Neutrophil (primary cell): ENCODE measurements around the gene GALNT12.

Source experiments
- H3K27ac ChIP-seq: fragments of 200-600 bp; sonication (generic); 2 replicates; pipeline ENCODE4 v1.5.1; 2016; ENCODE audit warnings: mild to moderate bottlenecking, moderate library complexity
- H3K27me3 ChIP-seq: fragments of 200-600 bp; sonication (generic); 2 replicates; pipeline ENCODE4 v1.6.0; 2016; ENCODE audit warnings: mild to moderate bottlenecking
- H3K36me3 ChIP-seq: fragments of 200-600 bp; sonication (generic); 2 replicates; pipeline ENCODE4 v1.5.1; 2017
- H3K4me1 ChIP-seq, 2 experiments: fragments of 200-600 bp in 1 of 2; sonication (generic) in 1 of 2; 1 replicate in 1 of 2; 2 replicates in 1 of 2; pipeline versions ENCODE4 v1.5.1 to v1.6.1; 2013 to 2016; ENCODE audit warnings: low read depth in 1 of 2, low read length in 1 of 2, mild to moderate bottlenecking in 1 of 2, moderate library complexity in 1 of 2; ENCODE audit not compliant: control insufficient read depth in 1 of 2, insufficient read depth in 1 of 2
- H3K4me3 ChIP-seq, 2 experiments: fragments of 200-600 bp in 1 of 2; sonication (generic) in 1 of 2; 1 replicate in 1 of 2; 2 replicates in 1 of 2; pipeline ENCODE4 v1.5.1; 2013 to 2016; ENCODE audit warnings: low read depth in 1 of 2, low read length in 1 of 2, mild to moderate bottlenecking in 1 of 2, moderate library complexity in 1 of 2
- H3K9me3 ChIP-seq: fragments of 200-600 bp; sonication (generic); 2 replicates; pipeline ENCODE4 v1.5.1; 2016
- TF ChIP-seq, protein P1 (sequence below): fragments of 200-600 bp; sonication (generic); IDR thresholded peaks from 2 replicates; pipeline ENCODE4 v1.5.1; 2016; ENCODE audit warnings: antibody characterized with exemption

Gene GALNT12

GRCh38 chr9:98851730-98852459 is 44.4 kb downstream of the GALNT12 start:
- TF ChIP-seq, protein P1, sequence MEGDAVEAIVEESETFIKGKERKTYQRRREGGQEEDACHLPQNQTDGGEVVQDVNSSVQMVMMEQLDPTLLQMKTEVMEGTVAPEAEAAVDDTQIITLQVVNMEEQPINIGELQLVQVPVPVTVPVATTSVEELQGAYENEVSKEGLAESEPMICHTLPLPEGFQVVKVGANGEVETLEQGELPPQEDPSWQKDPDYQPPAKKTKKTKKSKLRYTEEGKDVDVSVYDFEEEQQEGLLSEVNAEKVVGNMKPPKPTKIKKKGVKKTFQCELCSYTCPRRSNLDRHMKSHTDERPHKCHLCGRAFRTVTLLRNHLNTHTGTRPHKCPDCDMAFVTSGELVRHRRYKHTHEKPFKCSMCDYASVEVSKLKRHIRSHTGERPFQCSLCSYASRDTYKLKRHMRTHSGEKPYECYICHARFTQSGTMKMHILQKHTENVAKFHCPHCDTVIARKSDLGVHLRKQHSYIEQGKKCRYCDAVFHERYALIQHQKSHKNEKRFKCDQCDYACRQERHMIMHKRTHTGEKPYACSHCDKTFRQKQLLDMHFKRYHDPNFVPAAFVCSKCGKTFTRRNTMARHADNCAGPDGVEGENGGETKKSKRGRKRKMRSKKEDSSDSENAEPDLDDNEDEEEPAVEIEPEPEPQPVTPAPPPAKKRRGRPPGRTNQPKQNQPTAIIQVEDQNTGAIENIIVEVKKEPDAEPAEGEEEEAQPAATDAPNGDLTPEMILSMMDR: no peak
- H3K4me1 ChIP-seq: peaks cover 12 to 17% of the 10 kb centered on the region in 2 experiments
- H3K27ac ChIP-seq: no peak overlapping the region

DNA sequence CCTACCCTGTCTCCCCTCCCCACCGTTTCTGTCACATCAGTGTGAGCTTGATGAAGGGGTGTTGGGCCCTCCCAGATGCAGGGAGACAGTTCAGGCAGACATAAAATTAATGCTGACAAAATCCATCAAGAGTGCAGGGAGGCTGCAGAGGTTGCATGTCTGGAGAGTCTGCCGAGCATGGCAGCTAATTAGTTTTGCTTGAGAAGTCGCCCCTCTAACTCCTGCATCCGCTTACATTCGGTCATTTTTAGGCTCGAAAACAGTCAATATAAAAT is 44.9 kb downstream of the GALNT12 start:
- Histone ChIP-seq H3K36me3 (no peaks in the 10 kb centered on the region), H3K4me3 (no peak overlapping the region), H3K27ac (no peak overlapping the region), H3K4me1 (peaks cover 12 to 17% of the 10 kb centered on the region in 2 experiments), H3K27me3 (peaks cover 16% of the 10 kb centered on the region), H3K9me3 (no peaks in the 10 kb centered on the region)
- TF ChIP-seq, protein P1: no peak

More at GRCh38 chr9:98851730-98852459, 44.4 kb downstream of the GALNT12 start:
- no peak overlapping the region for H3K4me3 ChIP-seq
- no peaks in the 10 kb centered on the region for H3K9me3 ChIP-seq
- H3K36me3 ChIP-seq: no peaks in the 10 kb centered on the region
- peaks cover 11% of the 10 kb centered on the region for H3K27me3 ChIP-seq

GRCh38 chr9:98852961-98853360 is 45.5 kb downstream of the GALNT12 start:
- H3K27ac ChIP-seq: no peak overlapping the region
- H3K36me3 ChIP-seq: no peaks in the 10 kb centered on the region
- H3K4me3 ChIP-seq: no peak overlapping the region
- H3K27me3 ChIP-seq: peaks cover 19% of the 10 kb centered on the region
- peaks cover 12 to 17% of the 10 kb centered on the region in 2 experiments for H3K4me1 ChIP-seq
- no peaks in the 10 kb centered on the region for H3K9me3 ChIP-seq
- TF ChIP-seq, protein P1: no peak

DNA sequence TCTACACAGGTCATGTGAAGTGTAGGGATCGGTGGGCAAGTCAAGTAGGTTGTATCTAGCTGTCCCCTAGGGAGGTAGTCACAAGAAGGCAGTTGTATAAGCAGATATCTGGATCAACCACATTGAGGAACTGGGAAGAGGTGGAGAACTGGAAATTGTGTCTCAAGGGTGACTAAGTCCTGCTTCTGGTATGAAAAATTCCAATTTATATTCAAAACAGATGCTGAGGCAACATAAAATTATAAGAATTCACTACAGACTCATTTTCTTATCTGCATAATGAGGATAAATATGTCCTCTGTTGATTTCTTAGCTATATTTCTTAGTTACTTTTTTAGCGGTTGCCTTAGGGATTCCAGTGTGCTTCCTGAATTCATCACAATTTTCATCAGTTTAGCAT is 46.8 kb downstream of the GALNT12 start:
- H3K27ac ChIP-seq: no peak overlapping the region
- TF ChIP-seq, protein P1: no peak
- H3K36me3 ChIP-seq: no peaks in the 10 kb centered on the region
- H3K27me3 ChIP-seq: peaks cover 19% of the 10 kb centered on the region
- no peaks in the 10 kb centered on the region for H3K9me3 ChIP-seq
- H3K4me1 ChIP-seq: peaks cover 12 to 13% of the 10 kb centered on the region in 2 experiments
- no peak overlapping the region for H3K4me3 ChIP-seq

DNA sequence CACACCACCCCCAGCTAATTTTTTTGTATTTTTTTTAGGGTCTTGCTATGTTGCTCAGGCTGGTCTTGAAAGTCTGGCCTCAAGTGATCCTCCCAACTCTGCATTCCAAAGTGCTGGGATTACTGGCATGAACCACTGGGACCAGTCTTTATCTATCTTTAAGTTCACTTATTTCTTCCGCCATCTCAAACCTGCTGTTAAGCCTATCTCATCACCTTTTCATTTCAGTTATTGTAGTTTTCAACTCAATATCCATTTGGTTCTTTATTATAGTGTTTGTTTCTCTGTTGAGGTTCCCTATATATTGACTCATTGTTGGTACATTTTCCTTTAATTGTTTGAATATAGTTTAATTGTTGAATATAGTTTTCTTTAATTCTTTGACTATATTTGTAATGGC is 48.1 kb downstream of the GALNT12 start:
- Histone ChIP-seq H3K4me1 (peaks cover 12 to 13% of the 10 kb centered on the region in 2 experiments), H3K27ac (no peak overlapping the region), H3K27me3 (peaks cover 25% of the 10 kb centered on the region), H3K36me3 (no peaks in the 10 kb centered on the region), H3K9me3 (no peaks in the 10 kb centered on the region), H3K4me3 (no peak overlapping the region)
- TF ChIP-seq, protein P1: no peak
